Naive B cell (primary cell): ENCODE measurements around the gene PADI3. TPM values are rescaled to one million over a fixed set of nuclear protein-coding genes. Genes with fewer than 3 reads are reported as not detected.

Experiments used
- ATAC-seq, 2 donors: fragments of 150-1000 bp; cut with Tn5 transposase; 2 replicates each; pipeline ENCODE4 v1.10.0; 2021; ENCODE audit warnings: low read depth in 2 of 2, mild to moderate bottlenecking in 2 of 2, moderate library complexity in 2 of 2
- DNase-seq: peaks from one replicate; pipeline ENCODE4 v3.0.0; 2022
- H3K27ac Mint-ChIP-seq, 6 donors: one replicate each; pipeline ENCODE4 v1.8.0; 2020 to 2022; ENCODE audit warnings: mild to moderate bottlenecking in 6 of 6, mixed read lengths in 6 of 6, moderate library complexity in 5 of 6, inconsistent platforms in 2 of 6
- H3K27me3 Mint-ChIP-seq, 3 donors: one replicate each; pipeline ENCODE4 v1.8.0; 2021 to 2022; ENCODE audit warnings: mixed read lengths in 3 of 3, mild to moderate bottlenecking in 1 of 3
- H3K36me3 Mint-ChIP-seq, 2 donors: one replicate each; pipeline ENCODE4 v1.8.0; 2020 to 2022; ENCODE audit warnings: mixed read lengths in 2 of 2, inconsistent platforms in 1 of 2, mild to moderate bottlenecking in 1 of 2
- H3K4me1 Mint-ChIP-seq, 3 donors: one replicate each; pipeline ENCODE4 v1.8.0; 2020 to 2022; ENCODE audit warnings: mixed read lengths in 3 of 3, inconsistent platforms in 1 of 3, mild to moderate bottlenecking in 1 of 3, moderate library complexity in 1 of 3
- H3K4me3 Mint-ChIP-seq, 8 donors: one replicate each; pipeline ENCODE4 v1.8.0; 2020 to 2022; ENCODE audit warnings: mild to moderate bottlenecking in 8 of 8, mixed read lengths in 8 of 8, moderate library complexity in 8 of 8, inconsistent platforms in 2 of 8
- H3K9me3 Mint-ChIP-seq, 7 donors: one replicate each; pipeline ENCODE4 v1.8.0; 2020 to 2022; ENCODE audit warnings: mixed read lengths in 7 of 7, mild to moderate bottlenecking in 5 of 7, inconsistent platforms in 2 of 7, moderate library complexity in 1 of 7
- polyA plus RNA-seq, 6 donors: library from polyadenylated mRNA; unstranded; fragments of 300-500 nt; fragmentation: Illumina TruSeq; gene quantifications; one replicate each; pipeline ENCODE4 v1.2.3, GENCODE V29; 2021; ENCODE audit warnings: low read depth in 6 of 6

Gene PADI3
- polyA plus RNA-seq, 6 donors from 2014 or later = not detected

DNA sequence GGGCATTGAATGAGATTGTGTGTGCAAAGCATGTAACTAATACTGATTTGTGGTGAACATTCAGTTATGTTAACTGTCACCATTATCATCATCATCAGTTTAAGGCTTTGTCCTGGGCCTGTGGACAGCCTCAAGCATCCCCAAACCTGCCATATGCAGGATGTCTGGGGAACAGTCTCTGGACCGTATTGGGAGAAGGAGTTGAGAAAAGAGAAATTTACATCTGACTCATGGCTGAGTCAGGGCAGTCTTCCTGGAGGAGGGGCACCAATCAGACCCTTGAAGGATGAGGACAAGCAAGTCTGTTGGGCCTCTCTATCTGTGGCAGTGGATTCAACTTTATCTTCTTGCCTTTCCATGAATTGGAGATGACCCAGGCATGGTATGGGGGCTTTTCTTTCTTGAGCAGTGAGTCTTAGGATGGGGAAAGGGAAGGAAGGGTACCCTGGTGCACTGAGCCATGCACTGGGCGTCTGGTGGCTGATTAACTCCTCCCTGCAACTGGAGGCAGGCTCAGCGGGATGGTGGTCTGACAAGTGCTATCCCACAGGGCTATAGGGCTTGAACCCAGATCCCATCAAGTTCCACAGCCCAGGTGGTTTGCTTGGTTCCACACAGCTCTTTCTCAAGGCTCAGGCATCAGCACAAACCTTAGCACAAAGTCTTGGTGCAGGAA is 2.9 kb downstream of the PADI3 start:
- no peak for ATAC-seq
- H3K4me3 Mint-ChIP-seq = no peak overlapping the region
- no peaks in the 10 kb centered on the region for H3K4me1 Mint-ChIP-seq
- H3K36me3 Mint-ChIP-seq = no peaks in the 10 kb centered on the region
- peaks cover 9 to 34% (median 23%) of the 10 kb centered on the region in 3 donors for H3K27me3 Mint-ChIP-seq
- DNase-seq = no peak
- H3K9me3 Mint-ChIP-seq = no peaks in the 10 kb centered on the region
- H3K27ac Mint-ChIP-seq = no peak overlapping the region

DNA sequence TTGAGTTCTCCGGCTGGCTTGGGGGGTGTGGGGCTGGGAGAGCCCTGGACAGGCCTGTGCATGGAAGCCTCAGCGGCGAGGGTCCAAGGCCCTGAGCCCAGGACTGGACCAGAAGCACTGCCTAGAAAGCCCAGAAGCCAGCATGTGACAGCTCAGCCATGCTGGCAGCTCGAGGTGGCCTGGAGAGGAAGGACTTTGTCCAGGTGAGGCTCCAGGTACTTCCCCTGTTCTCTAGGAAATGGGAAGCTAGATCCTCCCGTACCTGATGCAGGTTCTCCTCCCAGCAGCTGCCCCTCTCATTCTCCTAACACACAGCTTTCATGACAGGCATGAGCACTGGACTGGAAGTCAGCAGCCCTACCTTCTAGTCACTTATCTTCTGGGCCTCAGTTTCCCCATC is 6.4 kb downstream of the PADI3 start:
- DNase-seq (no peak), ATAC-seq (no peak)
- Mint-ChIP-seq H3K27ac (no peak overlapping the region), H3K4me1 (no peaks in the 10 kb centered on the region), H3K36me3 (no peaks in the 10 kb centered on the region), H3K27me3 (peaks cover 9 to 41% (median 29%) of the 10 kb centered on the region in 3 donors), H3K9me3 (no peaks in the 10 kb centered on the region), H3K4me3 (no peak overlapping the region)

DNA sequence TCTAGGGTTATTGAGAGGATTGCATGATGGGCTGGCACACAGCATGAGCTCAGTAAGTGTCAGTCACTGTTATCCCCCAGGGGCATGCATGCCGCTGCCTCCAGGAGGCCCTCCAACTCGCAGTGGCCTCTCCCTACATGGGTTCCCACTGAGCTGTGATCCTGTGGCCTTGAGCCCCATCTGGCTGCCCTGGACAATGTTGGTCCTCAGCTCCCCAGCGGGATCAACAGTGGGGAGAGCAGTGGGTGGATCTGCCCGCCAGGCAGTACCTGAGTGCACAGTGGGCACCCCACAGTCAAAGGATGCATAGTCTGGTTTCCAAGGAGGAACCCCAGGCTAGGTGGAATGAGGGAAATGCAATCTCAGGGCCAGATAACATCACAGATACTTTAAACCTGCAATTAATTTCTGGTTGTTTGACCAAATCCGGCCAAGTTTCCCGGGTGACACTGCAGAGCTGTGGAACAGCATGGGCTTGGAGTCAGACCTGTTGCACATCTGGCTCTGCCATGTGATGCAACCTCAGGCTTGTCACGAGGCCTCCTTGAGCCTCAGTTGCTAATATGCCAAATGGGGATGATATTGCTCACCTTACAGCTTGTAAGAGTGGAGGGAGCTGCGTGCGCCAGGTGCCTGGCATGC is 9.3 kb downstream of the PADI3 start:
- Mint-ChIP-seq H3K27me3 (peaks cover 14 to 36% (median 26%) of the 10 kb centered on the region in 3 donors), H3K27ac (no peak overlapping the region), H3K36me3 (no peaks in the 10 kb centered on the region), H3K9me3 (peaks cover 0 to 6% (median 4%) of the 10 kb centered on the region in 7 donors), H3K4me3 (no peak overlapping the region), H3K4me1 (no peaks in the 10 kb centered on the region)
- no peak for ATAC-seq
- no peak for DNase-seq

DNA sequence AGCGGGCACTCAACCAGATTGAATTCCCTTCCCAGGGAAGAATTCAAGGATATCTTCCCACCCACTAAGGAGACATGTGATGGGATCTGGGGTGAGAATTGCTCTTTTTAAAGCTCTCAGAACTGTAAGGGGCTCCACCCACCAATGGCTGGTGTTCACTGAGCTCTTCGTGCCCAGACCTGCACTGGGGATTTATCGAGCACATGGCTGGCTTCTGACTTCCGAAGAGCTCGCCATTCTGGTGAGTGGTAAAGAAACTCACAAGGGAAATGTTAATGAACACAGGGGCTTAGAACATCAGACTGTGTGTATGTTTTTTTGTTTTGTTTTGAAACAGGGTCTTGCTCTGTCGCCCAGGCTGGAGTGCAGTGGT is 9.8 kb downstream of the PADI3 start:
- Mint-ChIP-seq H3K27me3 (peaks cover 13 to 36% (median 26%) of the 10 kb centered on the region in 3 donors), H3K36me3 (no peaks in the 10 kb centered on the region), H3K27ac (no peak overlapping the region), H3K4me3 (no peak overlapping the region), H3K4me1 (no peaks in the 10 kb centered on the region), H3K9me3 (peaks cover 0 to 6% (median 4%) of the 10 kb centered on the region in 7 donors)
- ATAC-seq (no peak), DNase-seq (no peak)

DNA sequence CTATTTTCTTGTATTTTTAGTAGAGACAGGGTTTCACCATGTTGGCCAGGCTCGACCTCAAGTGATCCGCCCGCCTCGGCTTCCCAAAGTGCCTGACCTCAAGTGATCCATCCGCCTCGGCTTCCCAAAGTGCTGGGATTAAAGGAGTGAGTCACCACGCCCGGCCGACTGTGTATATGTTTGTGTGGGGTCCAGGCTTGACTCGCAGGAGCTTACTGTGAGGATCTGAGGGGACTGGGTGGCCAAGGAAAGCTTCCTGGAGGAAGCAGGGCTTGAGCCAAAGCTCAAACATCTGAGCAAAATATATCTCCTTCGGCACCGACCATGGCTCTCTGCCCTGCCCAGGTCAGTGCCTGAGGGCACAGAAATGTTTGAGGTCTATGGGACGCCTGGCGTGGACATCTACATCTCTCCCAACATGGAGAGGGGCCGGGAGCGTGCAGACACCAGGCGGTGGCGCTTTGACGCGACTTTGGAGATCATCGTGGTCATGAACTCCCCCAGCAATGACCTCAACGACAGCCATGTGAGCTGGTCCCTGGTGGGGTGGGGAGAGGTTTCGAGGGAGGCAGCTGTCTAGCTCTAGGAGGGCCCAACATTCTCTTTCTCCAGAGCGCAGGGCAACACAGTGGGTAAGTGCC is 10.5 kb downstream of the PADI3 start:
- peaks cover 0 to 6% (median 4%) of the 10 kb centered on the region in 7 donors for H3K9me3 Mint-ChIP-seq
- H3K4me3 Mint-ChIP-seq = no peak overlapping the region
- no peaks in the 10 kb centered on the region for H3K4me1 Mint-ChIP-seq
- H3K36me3 Mint-ChIP-seq = no peaks in the 10 kb centered on the region
- DNase-seq (no peak), ATAC-seq (no peak)
- peaks cover 11 to 36% (median 26%) of the 10 kb centered on the region in 3 donors for H3K27me3 Mint-ChIP-seq
- H3K27ac Mint-ChIP-seq = no peak overlapping the region

DNA sequence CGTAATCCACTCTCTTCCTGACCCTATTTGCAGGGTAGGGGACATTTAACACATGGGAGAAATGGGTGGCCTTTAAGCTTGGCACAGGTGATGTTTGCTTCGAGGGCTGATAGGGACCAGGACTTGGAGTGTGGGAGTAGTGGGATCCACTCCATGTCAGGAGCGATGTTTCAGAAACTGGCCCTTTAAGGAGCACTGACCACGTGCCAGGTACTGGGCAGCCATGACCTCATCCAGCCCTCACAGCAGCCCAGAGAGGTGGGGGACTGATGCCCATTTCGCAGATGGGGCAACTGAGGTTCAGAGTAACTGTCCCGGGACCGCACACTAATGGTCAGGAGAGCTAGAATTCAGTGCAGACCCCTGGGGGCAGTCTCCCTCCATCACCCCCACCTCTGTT is 11.4 kb downstream of the PADI3 start:
- Mint-ChIP-seq H3K4me3 (peak overlapping the region in 1 of 8 donors; percentile 29), H3K36me3 (no peaks in the 10 kb centered on the region), H3K27ac (no peak overlapping the region), H3K4me1 (no peaks in the 10 kb centered on the region), H3K27me3 (peaks cover 11 to 36% (median 26%) of the 10 kb centered on the region in 3 donors), H3K9me3 (peaks cover 0 to 6% (median 4%) of the 10 kb centered on the region in 7 donors)
- DNase-seq = no peak
- no peak for ATAC-seq

DNA sequence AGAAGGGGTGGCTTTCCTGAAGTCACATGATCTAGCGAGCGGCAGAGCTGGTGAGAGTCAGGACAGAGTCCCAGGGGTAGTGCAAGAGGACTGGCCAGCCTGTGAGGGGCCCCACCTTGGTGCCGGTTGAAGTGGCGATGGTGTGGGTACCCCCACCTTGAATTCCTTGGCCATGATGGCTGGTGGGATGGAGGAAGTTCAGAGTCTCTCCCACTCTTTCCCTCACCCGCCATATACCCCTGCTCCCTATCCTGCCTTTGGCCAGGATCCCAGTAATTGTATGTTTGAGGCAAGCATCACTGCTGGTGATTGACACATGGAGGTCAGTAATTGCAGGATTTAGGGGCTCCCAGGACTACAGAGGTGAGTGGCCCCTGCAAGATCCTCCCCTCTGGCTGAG is 11.8 kb downstream of the PADI3 start:
- Mint-ChIP-seq H3K4me3 (peak overlapping the region in 1 of 8 donors; percentile 35), H3K4me1 (no peaks in the 10 kb centered on the region), H3K27ac (no peak overlapping the region), H3K36me3 (no peaks in the 10 kb centered on the region), H3K9me3 (peaks cover 0 to 6% (median 4%) of the 10 kb centered on the region in 7 donors), H3K27me3 (peaks cover 11 to 32% (median 26%) of the 10 kb centered on the region in 3 donors)
- no peak for ATAC-seq
- no peak for DNase-seq

DNA sequence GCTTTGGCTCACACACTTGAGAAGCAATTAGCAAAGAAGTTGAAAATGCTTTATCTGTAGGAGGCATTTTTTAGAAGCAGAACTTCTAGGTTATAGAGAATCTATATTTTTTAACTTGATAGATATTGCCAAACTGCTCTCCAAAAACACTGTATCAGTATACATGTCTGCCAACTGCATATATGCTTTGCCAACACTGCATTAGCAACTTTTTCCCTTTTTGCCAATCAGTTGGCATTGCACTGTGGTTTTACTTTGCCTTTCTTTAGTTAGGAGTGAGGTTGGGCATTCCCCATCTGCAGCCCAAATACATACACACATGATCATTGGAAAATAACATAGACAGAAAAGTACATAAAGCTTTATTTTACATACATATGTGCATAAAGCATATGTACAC is 15.0 kb downstream of the PADI3 start:
- Mint-ChIP-seq H3K36me3 (no peaks in the 10 kb centered on the region), H3K27ac (peak overlapping the region in 1 of 6 donors; percentile 1), H3K27me3 (peaks cover 11 to 19% (median 16%) of the 10 kb centered on the region in 3 donors), H3K4me1 (no peaks in the 10 kb centered on the region), H3K9me3 (peaks cover 0 to 6% (median 4%) of the 10 kb centered on the region in 7 donors), H3K4me3 (no peak overlapping the region)
- DNase-seq = no peak
- no peak for ATAC-seq

DNA sequence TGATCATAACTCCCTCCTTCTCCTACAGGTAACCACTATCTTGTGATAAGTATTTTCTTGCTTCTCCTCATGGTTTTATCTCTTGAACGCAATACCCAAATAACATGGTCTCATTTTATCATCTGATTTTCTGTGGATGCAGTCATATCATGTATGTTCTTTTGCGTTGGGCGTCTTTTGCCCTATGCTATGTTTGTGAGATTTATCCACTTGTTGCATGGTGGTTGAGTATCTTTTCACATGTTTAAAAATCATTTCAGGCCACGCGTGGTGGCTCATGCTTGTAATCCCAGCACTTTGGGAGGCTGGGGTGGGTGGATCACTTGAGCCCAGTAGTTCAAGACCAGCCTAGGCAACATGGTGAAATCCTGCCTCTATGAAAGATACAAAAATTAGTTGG is 15.6 kb downstream of the PADI3 start:
- Mint-ChIP-seq H3K4me3 (no peak overlapping the region), H3K27me3 (peaks cover 11 to 17% (median 16%) of the 10 kb centered on the region in 3 donors), H3K27ac (no peak overlapping the region), H3K36me3 (no peaks in the 10 kb centered on the region), H3K9me3 (peaks cover 0 to 6% (median 4%) of the 10 kb centered on the region in 7 donors), H3K4me1 (no peaks in the 10 kb centered on the region)
- no peak for ATAC-seq
- no peak for DNase-seq

DNA sequence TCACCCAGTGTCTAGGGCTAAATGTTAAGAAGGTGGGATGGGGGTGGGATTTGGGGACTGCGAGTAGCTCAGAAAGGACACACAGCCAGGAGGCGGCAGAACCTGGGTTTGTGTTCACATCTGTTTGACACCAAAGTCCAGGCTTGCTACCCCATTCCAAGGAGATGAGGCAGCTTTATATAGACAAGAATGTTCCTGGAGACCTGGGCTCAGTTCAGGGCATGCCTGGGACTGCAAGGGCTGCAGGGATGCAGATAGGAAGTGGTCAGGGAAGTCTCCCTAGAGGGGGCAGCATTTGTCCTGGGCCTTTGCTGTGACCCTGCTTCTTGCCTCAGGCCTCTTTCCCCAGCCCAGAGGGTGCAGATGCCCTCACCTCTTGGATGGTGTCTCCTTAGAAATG is 16.3 kb downstream of the PADI3 start:
- Mint-ChIP-seq H3K36me3 (no peaks in the 10 kb centered on the region), H3K9me3 (peaks cover 0 to 6% (median 4%) of the 10 kb centered on the region in 7 donors), H3K27ac (no peak overlapping the region), H3K4me3 (no peak overlapping the region), H3K4me1 (no peaks in the 10 kb centered on the region), H3K27me3 (peaks cover 11 to 14% (median 13%) of the 10 kb centered on the region in 3 donors)
- no peak for ATAC-seq
- no peak for DNase-seq

DNA sequence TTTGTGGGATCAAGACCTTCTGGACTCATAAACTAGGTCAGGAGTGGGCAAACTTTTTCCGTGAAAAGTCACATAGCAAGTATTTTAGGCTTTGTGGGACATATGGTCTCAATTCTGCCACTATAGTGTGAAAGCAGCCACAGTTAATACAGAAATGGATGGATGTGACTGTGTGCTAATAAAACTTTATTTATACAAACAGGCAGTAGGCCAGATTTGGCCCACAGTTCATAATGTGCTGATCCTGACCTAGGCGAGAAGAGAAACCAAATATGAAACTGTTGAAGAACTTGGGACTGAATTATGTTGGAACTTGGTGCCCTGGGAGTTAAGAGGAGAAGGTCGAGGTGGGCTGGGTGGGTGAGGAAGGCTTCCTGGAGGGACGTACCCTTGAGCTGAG is 17.1 kb downstream of the PADI3 start:
- DNase-seq (no peak), ATAC-seq (no peak)
- Mint-ChIP-seq H3K27ac (no peak overlapping the region), H3K9me3 (peaks cover 0 to 6% (median 4%) of the 10 kb centered on the region in 7 donors), H3K4me1 (no peaks in the 10 kb centered on the region), H3K4me3 (no peak overlapping the region), H3K36me3 (no peaks in the 10 kb centered on the region), H3K27me3 (peaks cover 5 to 13% (median 8%) of the 10 kb centered on the region in 3 donors)

DNA sequence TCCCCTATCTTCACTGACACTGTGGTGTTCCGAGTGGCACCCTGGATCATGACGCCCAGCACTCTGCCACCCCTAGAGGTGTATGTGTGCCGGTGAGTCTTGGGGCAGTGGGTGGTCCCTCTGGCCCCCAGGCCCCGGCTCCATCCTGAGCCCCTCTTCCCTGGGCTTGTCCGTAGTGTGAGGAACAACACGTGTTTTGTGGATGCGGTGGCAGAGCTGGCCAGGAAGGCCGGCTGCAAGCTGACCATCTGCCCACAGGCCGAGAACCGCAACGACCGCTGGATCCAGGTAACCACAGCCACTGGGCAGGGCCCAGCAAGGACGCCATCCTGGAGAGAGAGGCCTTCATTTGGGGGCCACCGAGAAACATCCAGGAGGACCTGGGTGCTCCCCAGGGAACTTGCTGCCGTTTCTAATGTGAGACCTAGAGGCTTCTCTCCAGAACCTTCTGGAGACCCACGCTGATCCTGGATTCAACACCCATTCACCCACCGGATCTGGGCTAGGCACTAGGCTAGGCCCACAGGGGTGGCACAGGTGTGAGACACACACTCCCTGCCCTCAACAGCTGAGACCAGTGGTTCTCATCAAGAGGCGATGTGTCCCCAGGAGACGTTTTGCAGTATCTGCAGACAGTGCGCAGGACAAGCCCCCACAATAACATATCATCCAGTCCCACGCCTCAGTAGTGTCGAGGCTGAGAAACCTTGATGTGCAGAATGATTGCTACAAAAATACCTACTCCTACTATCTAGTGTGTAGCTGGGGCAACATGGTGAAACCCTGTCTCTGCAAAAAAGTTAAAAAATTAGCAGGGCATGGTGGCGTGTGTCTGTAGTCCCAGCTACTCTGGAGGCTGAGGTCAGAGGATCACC is 22.2 kb downstream of the PADI3 start:
- ATAC-seq = no peak
- Mint-ChIP-seq H3K36me3 (no peaks in the 10 kb centered on the region), H3K9me3 (no peaks in the 10 kb centered on the region), H3K27ac (no peak overlapping the region), H3K27me3 (peaks cover 5 to 19% (median 16%) of the 10 kb centered on the region in 3 donors), H3K4me1 (no peaks in the 10 kb centered on the region), H3K4me3 (no peak overlapping the region)
- no peak for DNase-seq

DNA sequence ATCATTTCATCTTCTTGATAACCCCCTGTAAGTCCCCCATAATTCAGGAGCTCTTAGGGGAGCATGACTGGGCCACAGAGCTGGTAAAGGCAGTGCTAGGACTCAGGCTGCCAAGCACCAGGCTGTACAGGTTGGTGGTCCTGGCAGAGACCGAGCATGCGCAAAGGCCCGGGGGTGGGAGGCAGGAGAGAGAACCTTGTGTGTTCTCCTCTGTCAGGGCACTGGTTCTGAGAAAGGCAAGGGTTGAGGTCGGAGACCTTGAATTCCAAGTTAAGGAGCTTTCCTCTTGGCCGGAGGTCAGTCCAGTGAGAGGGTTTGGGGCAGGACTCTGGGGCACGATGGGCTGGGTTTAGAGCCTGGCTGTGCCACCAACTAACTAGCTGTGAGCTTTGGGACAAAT is 23.2 kb downstream of the PADI3 start:
- DNase-seq = no peak
- Mint-ChIP-seq H3K9me3 (no peaks in the 10 kb centered on the region), H3K27me3 (peaks cover 5 to 19% (median 16%) of the 10 kb centered on the region in 3 donors), H3K27ac (no peak overlapping the region), H3K36me3 (no peaks in the 10 kb centered on the region), H3K4me3 (no peak overlapping the region), H3K4me1 (no peaks in the 10 kb centered on the region)
- no peak for ATAC-seq
